Stimulated activated memory B cell treated with anti-CD40 and anti-IgM and Interleukin-4, amounts not matched to agents 10 μg/mL and 1 μg/mL and 100 μg/mL, for 72 hours (primary cell): ENCODE measurements around the gene VAT1.
"Not testable (repeated sequence)": the region's sequence is repeated elsewhere in the genome, so short reads cannot be mapped to it uniquely, and the experiment has no call there.

Experiments used
- ATAC-seq: fragments of 150-1000 bp; cut with Tn5 transposase; 2 replicates; pipeline ENCODE4 v1.10.0; 2021
- H3K27ac Mint-ChIP-seq: one replicate; pipeline ENCODE4 v1.8.0; 2022; ENCODE audit warnings: mild to moderate bottlenecking, mixed read lengths
- H3K27me3 Mint-ChIP-seq: one replicate; pipeline ENCODE4 v1.8.0; 2022; ENCODE audit warnings: mixed read lengths
- H3K36me3 Mint-ChIP-seq: one replicate; pipeline ENCODE4 v1.8.0; 2022; ENCODE audit warnings: mixed read lengths
- H3K4me1 Mint-ChIP-seq: one replicate; pipeline ENCODE4 v1.8.0; 2022; ENCODE audit warnings: mixed read lengths
- H3K4me3 Mint-ChIP-seq: one replicate; pipeline ENCODE4 v1.8.0; 2022; ENCODE audit warnings: mild to moderate bottlenecking, moderate library complexity, mixed read lengths
- H3K9me3 Mint-ChIP-seq: one replicate; pipeline ENCODE4 v1.8.0; 2022; ENCODE audit warnings: mixed read lengths

Gene VAT1

DNA sequence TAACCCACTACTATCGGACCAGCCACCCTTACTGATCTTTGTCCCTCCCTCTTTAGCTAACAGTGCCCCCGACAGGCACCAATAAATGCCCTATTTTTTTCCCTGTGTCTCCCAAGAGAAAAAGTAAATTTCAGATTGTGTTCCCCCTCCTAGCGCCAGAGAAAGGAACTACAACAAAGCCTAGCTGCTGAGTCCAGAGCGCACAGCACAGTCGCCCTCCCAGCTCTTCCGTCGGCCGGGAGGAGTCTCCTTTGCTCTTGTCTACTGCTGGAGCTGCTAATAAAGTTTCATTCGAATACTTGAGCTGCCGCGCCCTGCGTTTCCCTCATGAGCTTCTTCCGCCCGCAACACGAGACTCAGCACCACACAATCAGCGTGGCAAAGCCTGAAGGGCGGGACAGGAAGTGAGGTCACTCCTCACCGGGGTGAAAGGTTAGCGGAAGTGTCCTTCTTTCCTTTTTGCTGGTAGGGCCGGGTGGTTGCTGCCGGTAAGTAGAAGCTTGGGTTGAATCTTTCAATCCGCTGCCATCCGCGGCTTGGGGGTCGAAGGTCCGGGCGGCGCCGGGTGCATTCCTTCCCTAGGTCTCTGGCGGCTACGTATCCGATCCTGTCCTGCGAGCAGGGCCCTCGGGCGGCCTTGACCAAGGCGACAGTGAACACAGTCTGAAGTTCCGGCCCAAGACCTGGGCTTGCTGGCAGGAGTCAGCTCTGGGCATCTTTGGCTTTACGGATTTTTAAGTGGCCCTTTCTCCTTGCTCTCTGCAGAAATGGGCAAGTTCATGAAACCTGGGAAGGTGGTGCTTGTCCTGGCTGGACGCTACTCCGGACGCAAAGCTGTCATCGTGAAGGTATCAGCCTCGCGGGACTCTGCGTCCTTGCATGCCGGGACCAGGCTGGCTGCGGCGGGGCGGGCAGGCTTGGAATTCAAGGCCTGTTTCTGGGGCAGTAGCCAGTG is 23.9 kb downstream of the VAT1 start, which contains the start of gene RPL27:
Gene RPL27, plus strand, starts transcription at position 436 of the 955 bp plus-strand sequence. Its CDS starts 332 bp downstream, at position 768.
- H3K27me3 Mint-ChIP-seq, result no peaks in the 10 kb centered on the region
- peak; percentile 99 for ATAC-seq
- peaks cover 43% of the 10 kb centered on the region for H3K36me3 Mint-ChIP-seq
- H3K4me3 Mint-ChIP-seq, result peak within 1 kb of the TSS; percentile 87
- H3K27ac Mint-ChIP-seq, result peak within 1 kb of the TSS; percentile 94
- peaks cover 34% of the 10 kb centered on the region for H3K4me1 Mint-ChIP-seq
- no peaks in the 10 kb centered on the region for H3K9me3 Mint-ChIP-seq

DNA sequence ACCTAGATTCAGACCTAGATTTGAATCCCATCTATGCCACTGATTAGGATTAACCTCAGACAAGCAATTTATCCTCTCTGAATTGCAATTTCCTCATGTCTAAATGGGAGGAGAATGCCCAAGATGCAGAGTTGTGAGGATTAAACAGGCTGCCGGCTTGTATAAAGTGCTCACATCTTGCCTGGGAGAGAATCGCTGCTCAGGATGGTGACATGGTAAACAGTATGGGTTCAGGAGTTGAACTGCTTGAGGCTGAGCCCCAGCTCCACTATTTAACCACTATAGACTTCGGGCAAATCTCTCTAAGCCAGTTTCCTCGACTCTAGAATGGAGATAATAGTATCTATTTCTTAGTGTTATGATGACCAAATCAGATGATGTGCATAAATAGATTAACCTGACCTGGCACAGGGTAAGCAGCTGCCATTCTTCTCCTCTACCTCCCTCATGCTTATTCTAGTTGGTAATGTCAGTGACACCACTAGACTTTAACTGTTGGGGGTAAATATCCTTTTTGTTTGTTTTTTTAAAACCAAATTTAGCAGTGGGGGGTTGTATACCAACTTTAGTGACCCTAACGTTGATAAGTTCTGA is 24.7 kb downstream of the VAT1 start:
- Mint-ChIP-seq H3K9me3 (no peaks in the 10 kb centered on the region), H3K36me3 (peaks cover 42% of the 10 kb centered on the region), H3K27ac (peak overlapping the region; percentile 94), H3K4me3 (peak overlapping the region; percentile 87), H3K27me3 (no peaks in the 10 kb centered on the region), H3K4me1 (peaks cover 34% of the 10 kb centered on the region)
- no peak for ATAC-seq

DNA sequence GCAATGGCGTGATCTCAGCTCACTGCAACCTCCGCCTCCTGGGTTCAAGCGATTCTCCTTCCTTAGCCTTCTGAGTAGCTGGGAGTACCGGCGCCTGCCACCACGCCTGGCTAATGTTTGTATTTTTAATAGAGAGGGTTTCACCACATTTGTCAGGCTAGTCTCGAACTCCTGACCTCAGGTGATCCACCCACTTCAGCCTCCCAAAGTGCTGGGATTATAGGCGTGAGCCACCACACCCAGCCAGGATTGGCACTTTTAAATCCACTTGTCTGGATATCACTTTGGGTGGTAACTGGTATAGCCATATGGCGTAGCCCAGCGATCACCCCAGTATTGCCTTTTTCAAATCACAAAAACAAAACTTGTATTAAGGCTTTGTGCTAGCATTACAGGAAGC is 28.3 kb downstream of the VAT1 start:
- H3K27ac Mint-ChIP-seq, H3K27me3 Mint-ChIP-seq, H3K4me3 Mint-ChIP-seq, ATAC-seq, H3K9me3 Mint-ChIP-seq: not testable (repeated sequence)
- Mint-ChIP-seq H3K4me1 (peaks cover 28% of the 10 kb centered on the region), H3K36me3 (peaks cover 48% of the 10 kb centered on the region)

DNA sequence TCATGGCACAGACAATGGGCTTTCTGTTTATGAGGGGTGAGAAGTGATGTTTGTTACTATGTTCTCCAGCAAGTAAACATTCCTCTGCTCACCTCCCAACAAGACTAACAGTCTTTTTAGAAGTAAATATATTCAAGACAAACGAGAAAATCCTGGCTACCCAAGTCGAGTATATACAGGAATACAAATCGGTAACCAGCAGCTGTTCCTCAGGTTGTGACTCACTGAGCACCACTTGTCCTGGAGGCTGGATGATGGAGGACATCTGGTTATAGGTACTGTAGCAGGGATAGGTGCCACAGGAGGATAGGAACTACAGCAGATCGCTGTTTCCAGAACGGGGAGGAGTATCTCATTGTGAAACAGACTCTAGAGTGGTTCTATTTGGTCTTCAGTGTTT is 29.3 kb downstream of the VAT1 start:
- Mint-ChIP-seq H3K36me3 (peaks cover 51% of the 10 kb centered on the region), H3K9me3 (no peaks in the 10 kb centered on the region), H3K27ac (no peak overlapping the region), H3K27me3 (no peaks in the 10 kb centered on the region), H3K4me3 (no peak overlapping the region), H3K4me1 (peaks cover 22% of the 10 kb centered on the region)
- no peak for ATAC-seq

DNA sequence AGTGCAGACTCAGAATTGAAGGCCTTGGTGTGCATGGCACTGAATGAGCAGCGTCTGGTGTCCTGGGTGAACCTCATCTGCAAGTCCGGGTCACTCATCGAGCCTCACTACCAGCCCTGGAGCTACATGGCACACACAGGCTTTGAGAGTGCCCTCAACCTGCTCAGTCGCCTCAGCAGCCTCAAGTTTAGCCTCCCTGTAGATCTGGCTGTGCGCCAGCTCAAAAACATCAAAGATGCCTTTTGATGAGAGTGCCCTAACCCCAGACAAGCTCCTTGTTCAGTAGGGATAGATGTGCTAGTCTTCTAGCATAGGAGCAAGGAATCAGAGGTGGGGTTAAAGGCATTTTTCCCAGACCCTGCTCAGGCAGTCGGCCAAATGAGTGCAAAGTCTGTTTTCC is 30.7 kb downstream of the VAT1 start:
- Mint-ChIP-seq H3K9me3 (no peaks in the 10 kb centered on the region), H3K4me1 (peaks cover 18% of the 10 kb centered on the region), H3K4me3 (no peak overlapping the region), H3K36me3 (peaks cover 54% of the 10 kb centered on the region), H3K27ac (no peak overlapping the region), H3K27me3 (no peaks in the 10 kb centered on the region)
- ATAC-seq, result no peak

DNA sequence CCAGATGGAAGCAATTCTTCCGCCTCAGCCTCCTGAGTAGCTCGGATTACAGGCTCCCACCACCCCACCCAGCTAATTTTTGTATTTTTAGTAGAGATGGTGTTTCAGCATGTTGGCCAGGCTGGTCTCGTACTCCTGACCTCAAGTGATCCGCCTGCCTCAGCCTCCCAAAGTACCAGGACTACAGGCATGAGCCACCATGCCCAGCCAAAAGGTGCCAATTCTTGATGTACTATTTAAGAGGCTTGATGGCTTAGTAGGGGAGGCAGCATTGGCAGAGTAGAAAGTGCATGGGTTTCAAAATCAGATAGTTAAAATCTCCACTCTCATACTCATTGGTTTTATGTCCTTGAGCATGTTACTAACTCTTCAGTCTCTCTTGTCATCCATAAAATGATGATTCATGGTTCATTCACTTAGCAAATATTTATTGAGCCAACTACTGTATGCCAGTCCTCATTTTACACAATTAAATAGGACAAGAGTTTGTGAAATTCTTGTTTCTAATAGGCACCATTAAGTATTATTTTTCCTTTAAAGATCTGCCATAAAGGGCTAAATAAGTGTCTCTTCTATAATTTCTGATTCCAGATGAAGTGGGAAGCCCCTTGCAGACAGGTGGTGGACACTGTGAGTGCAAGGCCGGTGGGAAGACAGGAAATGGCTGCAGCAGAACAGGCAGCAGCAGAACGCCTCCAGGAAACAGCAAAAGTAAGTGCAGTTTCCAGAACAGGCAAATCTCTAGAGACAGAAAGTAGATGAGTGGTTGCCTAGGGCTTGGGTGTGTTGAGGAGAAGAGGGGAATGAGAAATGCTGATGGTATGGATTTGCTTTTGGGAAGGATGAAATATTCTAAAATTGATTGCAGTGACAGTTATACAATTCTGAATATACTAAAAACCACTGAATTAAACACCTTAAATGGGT is 32.2 kb downstream of the VAT1 start:
- Mint-ChIP-seq H3K27ac (peak overlapping the region; percentile 53), H3K9me3 (no peaks in the 10 kb centered on the region), H3K4me3 (no peak overlapping the region)

DNA sequence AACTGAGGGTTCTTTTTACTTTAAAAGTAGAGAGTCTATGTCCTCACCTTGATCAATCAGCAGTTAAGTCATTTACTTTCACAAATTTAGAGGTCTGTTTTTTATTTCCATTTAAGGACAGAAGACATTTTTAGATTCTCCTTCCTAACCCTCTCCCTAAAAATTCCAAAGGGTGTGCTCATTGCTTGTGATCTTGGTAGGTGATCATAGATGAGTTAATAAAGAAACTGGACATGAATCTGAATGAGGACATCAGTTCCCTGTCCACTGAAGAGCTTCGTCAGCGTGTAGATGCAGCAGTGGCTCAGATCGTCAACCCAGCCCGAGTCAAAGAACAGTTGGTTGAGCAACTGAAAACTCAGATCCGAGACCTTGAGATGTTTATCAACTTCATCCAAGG is 33.0 kb downstream of the VAT1 start:
- Mint-ChIP-seq H3K4me1 (peaks cover 26% of the 10 kb centered on the region), H3K9me3 (no peaks in the 10 kb centered on the region), H3K4me3 (no peak overlapping the region), H3K27me3 (no peaks in the 10 kb centered on the region), H3K27ac (no peak overlapping the region), H3K36me3 (peaks cover 53% of the 10 kb centered on the region)
- ATAC-seq, result no peak

More for the DNA sequence above, 32.2 kb downstream of the VAT1 start:
- ATAC-seq, result no peak
- Mint-ChIP-seq H3K4me1 (peaks cover 25% of the 10 kb centered on the region), H3K27me3 (no peaks in the 10 kb centered on the region), H3K36me3 (peaks cover 54% of the 10 kb centered on the region)

DNA sequence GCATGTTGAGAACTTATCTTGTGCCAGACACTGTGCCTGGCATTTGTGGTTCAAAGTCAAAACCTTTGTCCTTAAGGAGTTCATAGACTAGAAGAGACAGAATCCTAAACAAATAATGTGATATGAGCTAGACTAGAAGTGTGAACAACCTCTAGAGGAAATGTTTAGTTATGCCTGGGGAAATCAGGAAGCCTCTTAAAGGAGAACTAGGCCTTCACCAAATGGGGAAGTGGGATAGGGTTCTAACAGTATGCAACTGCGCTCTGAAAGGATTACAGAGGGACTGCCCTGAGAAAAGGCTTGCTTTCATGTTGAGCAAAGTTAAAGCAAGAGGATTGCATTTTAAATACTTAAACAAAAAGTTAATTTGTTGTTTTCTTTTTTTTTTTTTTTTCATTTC is 37.0 kb downstream of the VAT1 start:
- Mint-ChIP-seq H3K9me3 (no peaks in the 10 kb centered on the region), H3K4me1 (peaks cover 58% of the 10 kb centered on the region), H3K36me3 (peaks cover 41% of the 10 kb centered on the region), H3K4me3 (peak overlapping the region; percentile 67), H3K27ac (peak overlapping the region; percentile 89), H3K27me3 (no peaks in the 10 kb centered on the region)
- peak; percentile 89 for ATAC-seq

DNA sequence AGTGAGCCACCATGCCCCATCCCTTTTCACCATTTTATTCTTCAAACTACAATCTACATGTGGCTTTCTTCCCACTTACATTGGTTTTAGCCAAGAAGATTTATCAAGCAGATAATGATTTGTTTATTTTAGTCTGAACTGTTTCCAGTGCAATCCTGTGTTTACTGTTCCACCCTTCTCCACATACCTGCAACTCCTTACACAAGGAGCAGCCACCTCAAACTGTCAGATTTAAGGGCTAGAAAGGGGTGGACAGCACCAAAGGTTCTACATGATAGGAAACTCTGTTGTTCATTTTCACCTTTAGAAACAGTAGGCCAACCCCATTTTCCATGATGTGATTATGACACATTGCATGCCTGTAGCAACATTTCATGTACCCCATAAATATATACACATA is 39.9 kb downstream of the VAT1 start:
- peaks cover 66% of the 10 kb centered on the region for H3K4me1 Mint-ChIP-seq

DNA sequence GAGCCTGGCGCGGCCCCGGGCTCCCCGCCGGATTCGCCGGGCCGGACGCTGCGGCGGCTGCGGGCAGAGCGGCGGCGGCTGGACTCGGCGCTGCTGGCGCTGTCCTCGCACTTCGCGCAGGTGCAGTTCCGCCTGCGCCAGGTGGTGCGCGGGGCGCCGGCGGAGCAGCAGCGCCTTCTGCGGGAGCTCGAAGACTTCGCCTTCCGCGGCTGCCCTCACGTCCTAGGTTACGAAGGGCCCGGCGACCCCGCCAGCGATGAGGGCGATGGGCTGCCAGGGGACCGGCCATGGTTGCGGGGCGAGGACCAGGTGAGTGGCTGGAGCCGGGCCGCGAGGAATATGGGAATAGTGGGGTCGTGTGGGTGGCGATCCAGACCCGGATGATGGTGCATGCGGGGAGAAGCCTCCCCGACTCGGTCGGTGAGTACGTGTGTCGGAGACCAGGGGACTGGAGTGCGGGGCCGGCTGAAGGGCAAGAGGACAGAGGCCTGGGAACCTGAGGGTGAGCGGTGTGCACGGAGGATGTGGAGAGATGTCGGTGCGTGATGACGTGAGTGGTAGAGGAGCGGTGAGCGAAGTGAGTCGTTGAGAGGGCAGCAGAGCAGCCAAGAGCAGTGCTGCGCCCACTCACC is 41.3 kb downstream of the VAT1 start:
- peak; percentile 79 for ATAC-seq
- Mint-ChIP-seq H3K27me3 (no peaks in the 10 kb centered on the region), H3K36me3 (peaks cover 17% of the 10 kb centered on the region), H3K4me1 (peaks cover 63% of the 10 kb centered on the region), H3K27ac (peak overlapping the region; percentile 98), H3K4me3 (peak overlapping the region; percentile 90), H3K9me3 (no peaks in the 10 kb centered on the region)

More for the DNA sequence above, 39.9 kb downstream of the VAT1 start:
- H3K27me3 Mint-ChIP-seq, result no peaks in the 10 kb centered on the region
- no peaks in the 10 kb centered on the region for H3K9me3 Mint-ChIP-seq
- peak overlapping the region; percentile 90 for H3K4me3 Mint-ChIP-seq
- no peak for ATAC-seq
- peaks cover 17% of the 10 kb centered on the region for H3K36me3 Mint-ChIP-seq
- peak overlapping the region; percentile 98 for H3K27ac Mint-ChIP-seq

DNA sequence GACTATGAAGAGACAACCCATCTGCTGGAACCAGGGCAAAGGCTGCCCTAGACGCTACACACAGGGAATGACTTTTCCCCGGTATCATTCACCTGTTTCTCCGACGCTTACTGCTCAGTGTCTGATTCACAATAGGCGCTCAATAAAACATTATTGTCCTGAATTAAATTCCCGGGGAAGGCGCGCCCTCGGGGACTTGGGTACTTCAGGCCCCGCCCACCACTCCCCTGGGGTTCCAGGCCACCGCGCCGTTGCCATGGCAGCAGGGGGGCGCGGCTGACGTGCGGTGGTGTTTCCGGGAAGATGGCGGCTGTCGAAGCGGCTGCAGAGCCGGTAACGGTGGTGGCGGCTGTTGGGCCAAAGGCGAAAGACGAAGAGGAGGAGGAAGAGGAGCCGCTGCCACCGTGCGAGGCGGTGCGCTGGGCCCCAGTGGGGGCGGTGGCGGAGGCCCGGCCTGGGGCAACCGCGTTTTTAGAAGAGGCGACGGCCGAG is 41.9 kb downstream of the VAT1 start, which contains the start of gene RUNDC1:
Gene RUNDC1, plus strand, starts transcription at position 292 of the 492 bp plus-strand sequence. Its CDS starts 12 bp downstream, at position 304.
- Mint-ChIP-seq H3K9me3 (no peaks in the 10 kb centered on the region), H3K4me1 (peaks cover 58% of the 10 kb centered on the region), H3K36me3 (peaks cover 17% of the 10 kb centered on the region), H3K27me3 (no peaks in the 10 kb centered on the region), H3K4me3 (peak within 1 kb of the TSS; percentile 98), H3K27ac (peak within 1 kb of the TSS; percentile 98)
- ATAC-seq, result peak; percentile 90

DNA sequence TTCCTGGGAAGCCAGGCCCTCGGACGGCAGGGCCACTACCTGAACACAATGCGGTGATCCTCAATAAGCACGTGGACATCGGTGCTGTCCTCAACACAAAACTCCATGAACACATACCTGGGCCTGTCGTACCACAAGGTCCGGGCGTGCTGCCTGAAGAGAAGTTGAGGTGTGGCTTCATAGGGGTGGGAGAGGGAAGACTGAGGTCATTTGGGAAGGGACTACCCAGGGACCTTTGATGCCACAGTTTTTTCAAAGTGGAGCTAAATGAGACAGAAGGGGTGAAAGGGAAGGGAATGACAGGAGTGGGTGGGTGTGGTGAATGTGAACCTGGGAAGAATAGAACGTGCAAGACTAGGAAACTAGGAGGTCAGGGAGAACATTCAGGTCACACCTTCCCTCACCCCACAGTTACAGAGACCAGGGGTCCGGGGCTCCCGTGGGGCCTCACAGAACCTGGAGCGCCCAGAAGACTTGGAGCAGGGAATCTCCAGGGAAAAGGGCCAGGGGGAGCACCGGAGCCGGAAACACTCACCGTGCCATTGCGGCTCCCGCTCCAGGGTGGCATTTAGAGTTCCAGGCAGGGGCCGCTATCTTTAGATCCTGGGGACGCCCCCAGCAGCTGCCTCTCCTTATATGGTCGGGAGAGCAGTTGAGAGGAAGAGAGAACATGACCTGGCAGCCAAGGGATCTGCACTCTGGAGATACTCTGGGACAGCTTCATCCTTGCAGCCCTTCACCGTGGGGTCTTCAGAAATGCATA is 42.5 kb downstream of the VAT1 start, which contains the start of gene PTGES3L:
Gene PTGES3L, minus strand, starts transcription at position 570 of the 763 bp plus-strand sequence. Its CDS starts 27 bp downstream, at position 543.
- peak within 1 kb of the TSS; percentile 98 for H3K4me3 Mint-ChIP-seq
- H3K36me3 Mint-ChIP-seq, result peaks cover 17% of the 10 kb centered on the region
- no peaks in the 10 kb centered on the region for H3K9me3 Mint-ChIP-seq
- H3K27ac Mint-ChIP-seq, result peak within 1 kb of the TSS; percentile 98
- peak; percentile 44 for ATAC-seq
- peaks cover 51% of the 10 kb centered on the region for H3K4me1 Mint-ChIP-seq
- H3K27me3 Mint-ChIP-seq, result no peaks in the 10 kb centered on the region

DNA sequence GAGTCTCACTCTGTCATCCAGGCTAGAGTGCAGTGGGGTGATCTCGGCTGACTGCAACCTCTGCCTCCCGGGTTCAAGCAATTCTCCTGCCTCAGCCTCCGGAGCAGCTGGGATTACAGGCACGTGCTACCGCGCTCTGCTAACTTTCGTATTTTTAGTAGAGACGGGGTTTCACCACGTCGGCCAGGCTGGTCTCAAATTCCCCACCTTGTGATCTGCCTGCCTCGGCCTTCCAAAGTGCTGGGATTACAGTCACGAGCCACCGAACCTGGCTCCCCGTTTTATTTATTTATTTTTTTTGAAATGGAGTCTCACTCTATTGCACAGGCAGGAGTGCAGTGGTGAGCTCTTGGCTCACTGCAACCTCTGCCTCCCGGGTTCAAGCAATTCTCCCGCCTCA is 46.5 kb downstream of the VAT1 start:
- not testable (repeated sequence) for H3K27me3 Mint-ChIP-seq, ATAC-seq

More for the DNA sequence above, 46.5 kb downstream of the VAT1 start:
- H3K4me1 Mint-ChIP-seq, result peaks cover 16% of the 10 kb centered on the region
- not testable (repeated sequence) for H3K36me3 Mint-ChIP-seq, H3K9me3 Mint-ChIP-seq, H3K4me3 Mint-ChIP-seq, H3K27ac Mint-ChIP-seq
